C1 segment of cervical spinal cord (tissue), 14 donors: ENCODE data around the gene IMMP2L.
"Not testable (repeated sequence)": the region's sequence is repeated elsewhere in the genome, so short reads cannot be mapped to it uniquely, and the experiment has no call there.

ENCODE experiments used
- DNase-seq, 14 donors: peaks; one replicate each; lab custom pipeline; 2025; lab: John Stamatoyannopoulos, UW

Gene IMMP2L

DNA sequence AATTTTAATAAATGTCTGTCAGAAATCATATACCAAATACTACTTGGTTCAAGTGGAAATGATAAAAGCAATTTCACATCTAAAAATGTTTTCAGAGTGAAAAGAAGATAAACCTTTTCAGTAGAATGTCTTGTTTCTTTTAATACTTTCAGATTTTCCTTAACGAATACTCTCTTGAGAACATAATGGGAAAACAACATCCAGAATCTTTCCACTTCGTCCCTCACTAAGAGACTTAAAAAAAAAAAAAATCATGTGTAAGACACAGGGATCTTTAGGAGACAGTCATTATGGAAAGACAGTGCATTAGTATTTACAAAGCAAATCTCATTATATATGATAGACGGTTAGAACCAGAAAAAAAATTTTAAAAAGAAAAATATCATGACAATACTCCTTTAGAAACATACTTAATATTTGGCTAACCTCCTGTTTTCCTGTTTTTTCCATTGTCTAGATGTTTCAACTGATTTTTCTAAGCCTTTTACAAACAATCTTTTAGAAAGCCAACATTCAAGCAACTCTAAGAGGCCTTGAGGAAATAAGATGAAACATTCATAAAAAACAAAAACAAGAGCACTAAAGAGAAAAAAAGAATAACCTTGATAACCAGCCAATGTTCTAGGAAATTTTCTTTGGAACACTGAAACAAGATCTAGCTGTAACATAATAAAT, 811.2 kb downstream of the IMMP2L start:
- DNase-seq = no peak

DNA sequence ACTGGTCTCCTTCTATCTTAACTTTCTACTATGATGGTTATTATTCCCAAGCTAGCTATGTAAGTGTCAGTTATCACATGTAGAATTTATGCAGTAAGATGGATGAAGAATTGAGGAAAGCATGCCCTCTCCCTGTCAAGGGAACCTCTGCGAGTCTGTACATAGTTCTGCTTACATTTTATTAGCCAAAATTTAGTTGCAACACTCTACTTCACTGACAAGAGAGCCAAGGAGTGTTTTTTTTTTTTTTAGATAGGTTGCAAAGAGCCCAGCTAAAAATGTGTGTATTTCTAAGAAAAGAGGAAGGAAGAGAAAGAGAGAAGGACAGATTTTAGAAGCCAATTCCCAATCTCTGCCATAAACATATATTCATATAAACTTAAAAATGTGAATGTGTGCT, 829.1 kb downstream of the IMMP2L start:
- DNase-seq = no peak

DNA sequence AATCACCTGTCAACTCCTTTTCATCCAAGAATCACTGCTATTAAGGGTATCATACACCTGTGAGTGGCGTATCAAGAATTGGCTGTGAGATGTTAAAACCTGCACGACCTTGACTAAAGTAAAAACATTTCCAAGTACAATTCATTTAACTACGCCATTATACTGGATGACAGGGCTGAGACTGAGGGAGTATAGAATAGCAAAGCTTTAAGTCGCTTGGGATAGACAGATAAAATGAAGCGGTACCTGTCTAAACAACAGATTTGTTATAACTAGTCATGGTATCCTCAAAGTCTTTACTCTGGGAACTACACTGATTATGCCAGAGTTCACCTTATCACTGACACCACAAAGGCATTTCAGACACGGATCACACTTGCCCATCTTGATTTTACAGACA, 837.5 kb downstream of the IMMP2L start:
- DNase-seq = no peak

DNA sequence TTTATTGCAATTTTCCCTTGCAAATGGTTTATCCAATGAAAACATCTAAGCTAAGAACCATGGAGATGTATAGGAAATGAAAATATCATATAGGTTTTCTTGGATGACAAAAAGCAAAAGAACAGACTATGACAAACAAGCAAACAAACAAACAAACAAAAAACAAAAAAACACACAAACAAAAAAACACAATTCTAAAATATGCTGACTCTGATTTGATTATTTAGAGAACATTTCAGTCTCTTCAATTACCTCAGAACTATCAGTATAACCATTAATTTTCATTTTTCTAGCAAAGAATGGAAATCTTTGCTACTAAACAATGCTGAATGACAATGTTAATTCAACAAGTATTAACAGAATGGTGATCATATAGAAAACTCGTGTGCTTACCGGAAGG, 840.9 kb downstream of the IMMP2L start:
- no peak for DNase-seq

DNA sequence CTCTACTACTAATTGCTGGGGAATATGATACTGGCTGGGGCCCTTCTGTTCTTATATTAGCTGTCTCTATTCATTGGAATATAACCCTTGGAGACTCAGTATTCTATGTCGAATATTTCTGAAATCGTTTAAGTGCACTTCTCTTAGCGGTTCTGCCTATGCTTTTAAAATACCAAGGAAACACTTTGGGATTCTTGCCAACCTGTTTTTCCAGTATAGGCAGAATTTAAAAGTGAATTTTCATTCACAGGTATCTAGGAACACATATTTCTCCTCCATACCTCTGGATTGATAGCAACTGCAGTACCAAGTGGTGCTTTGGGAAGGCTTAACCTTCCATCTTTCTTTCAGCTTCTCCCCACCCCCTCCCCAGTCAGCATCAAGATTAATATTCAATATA, 841.7 kb downstream of the IMMP2L start:
- no peak for DNase-seq

DNA sequence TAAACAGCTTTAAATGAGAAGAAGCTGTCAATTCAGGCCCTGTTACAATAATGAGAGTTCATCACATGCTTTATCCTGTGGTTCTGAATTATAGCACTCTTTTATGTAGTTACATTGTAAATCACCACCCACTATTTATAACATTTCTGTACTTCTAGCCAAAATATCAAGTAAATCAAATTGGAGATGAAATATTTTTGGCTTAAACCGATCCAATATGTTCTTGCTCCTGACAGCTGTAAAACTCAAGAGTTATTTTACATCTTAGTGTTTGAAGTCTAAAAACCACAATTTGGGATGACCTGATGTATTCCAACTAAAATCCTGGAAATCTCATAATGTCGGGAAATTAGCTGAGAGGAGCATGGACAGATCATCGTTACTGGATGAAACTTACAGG, 842.6 kb downstream of the IMMP2L start:
- DNase-seq = no peak

DNA sequence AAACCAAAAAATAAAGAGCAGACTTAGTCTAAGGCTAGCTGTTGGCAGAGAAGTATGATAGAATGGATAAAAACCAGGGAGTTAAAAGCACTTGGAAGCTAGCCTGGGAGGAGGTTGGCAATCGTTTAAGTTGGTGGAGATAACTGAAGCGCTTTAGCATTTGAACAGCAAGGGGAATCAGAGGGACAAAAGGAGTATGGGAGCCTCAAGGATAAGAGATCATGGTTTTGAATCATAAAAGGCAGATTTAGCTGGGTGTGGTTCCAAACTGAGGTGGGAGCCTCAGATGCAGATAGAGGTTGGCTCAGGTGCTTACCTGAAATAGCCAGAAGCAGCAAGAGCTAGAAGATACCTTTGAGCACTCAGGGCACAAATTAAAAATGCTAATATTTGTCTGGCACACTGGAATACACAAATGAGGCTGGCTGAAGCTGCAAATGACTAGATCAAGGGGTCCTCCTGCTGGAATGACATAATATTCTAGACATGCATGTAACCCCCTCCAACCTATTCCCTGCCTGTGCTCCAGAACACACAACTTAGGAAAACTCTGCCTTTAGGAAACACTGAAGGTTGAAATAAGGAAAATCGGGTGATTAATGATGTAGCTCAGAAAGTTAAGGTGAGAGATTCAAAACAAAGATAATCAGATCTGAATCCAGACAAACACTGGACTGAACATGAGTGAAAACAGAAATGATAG, 843.6 kb downstream of the IMMP2L start:
- no peak for DNase-seq

DNA sequence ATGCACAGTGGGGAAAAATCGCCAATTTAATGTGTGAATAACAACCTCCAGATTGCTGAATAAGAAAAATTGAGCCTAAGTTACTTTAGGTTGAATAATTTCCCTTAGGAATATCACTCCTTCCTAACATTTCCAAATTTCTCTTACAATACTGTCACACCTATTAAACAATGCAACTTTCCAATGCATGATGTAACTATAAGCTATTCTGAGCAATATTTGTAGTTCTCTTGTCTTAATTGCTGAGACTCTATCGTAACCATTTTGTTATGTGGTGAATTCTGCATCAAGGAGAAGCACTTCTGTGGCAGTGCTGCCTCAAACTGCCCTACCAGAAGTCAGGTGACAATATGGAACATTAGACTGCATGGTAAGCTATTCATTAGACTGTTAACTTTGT, 858.1 kb downstream of the IMMP2L start:
- DNase-seq = no peak

DNA sequence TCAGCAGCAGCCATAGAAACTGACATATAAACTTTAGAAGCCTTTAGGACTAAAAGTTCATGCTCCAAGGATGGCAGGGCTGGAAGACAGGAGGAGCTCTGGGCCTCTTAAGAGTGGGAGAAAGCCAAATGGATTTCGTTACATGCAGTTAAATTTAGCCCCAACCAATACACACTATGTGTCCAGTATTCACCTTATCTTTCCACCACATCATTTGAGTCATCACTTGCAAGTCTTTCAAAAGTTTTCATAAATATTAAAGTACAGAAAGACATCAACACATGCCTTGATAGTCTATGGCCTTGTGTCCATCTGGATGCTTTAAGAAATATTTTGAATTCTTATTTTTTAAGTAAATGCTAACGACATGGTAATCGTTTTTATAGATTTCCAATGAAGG, 863.7 kb downstream of the IMMP2L start:
- DNase-seq = no peak

DNA sequence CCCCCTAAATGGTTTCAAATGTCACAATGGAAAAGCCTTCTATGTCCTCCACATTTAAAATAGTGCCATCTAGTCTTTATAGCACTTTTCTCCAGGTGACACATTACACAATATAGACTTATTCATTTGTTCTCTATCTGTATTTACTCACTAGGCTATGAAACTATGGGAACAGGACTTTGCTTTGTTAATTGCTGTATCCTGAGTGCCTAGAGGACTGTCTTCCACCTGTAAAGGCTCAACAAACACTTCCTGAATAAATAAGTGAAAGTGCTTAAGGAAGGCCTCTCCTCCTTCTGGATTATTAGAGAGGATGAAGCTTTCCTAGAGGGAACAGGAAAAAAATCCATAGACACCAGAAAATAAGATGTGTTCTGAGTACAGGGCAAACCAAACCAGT, 868.9 kb downstream of the IMMP2L start:
- no peak for DNase-seq

DNA sequence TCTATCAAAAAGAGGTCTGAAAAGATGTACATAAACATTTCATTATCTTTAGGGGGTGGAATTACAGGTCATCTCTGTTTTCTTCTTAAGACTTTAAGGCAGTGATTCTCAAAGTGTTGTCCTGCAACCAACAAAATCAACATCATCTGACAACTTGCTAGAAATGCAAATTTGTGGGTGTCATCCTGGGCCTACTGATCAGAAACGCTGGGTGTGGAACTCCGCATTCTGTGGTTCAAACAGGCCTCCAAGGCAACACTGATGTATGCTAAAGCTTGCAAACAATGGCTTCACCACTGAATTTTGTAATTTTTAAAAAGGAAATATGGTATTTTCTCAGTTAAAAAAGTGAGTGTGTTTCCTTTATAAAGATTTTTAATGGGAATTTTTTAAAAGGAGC, 873.4 kb downstream of the IMMP2L start:
- DNase-seq = no peak

DNA sequence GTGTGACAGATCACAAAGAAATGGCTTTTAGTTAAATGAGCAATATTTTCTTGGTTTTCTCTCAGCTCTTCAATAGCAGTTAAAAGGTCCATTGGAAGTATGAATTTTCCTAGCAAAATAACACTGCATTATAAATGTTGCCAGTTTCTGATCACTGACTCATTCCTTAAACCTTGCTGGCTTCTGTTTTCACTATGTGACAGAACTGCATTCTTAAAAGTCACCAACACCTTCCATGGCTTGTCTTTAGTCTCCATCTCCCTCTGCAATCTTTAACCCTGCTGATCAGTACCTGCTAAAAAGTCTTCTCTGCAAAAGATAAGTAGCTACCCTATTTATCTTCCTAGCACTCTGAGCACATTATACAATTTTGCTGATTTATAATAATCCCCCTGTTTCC, 876.4 kb downstream of the IMMP2L start:
- DNase-seq = no peak

DNA sequence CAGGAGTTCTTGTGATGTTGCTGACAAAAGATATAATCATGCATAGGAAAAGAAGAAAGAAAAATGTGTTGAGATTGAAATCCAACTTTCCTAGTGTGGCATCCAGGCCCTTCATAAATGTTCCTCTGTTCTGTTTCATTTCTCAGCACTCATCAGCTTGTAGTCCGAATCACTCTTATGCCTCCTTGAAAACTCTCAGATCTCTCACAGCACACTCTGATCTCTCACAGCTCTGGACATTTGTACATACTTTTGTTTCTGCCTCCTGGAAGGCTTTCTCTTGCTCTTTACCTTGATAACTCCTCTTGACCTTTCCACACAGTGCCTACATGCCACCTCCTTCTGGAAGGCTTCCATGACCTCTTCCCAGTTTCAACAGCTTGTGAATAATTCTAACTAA, 880.4 kb downstream of the IMMP2L start:
- DNase-seq = no peak

DNA sequence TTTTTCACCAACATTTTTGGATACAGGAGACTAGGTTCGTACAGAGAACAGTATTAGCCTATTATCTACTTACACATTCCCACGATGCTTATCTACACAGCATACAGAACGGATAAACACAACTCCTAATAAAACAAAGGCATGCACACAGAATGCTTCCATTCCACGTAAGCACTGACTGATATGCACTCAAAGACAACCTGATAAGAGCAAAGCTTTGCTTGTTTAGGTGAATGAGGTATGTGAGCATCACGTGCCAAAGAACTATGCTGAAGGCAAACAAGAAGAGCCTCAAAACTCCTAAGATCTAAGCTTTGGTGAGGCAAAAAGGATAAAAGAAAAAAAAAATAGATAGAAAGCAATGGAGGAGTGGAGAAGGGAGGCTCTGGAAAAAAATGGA, 884.9 kb downstream of the IMMP2L start:
- no peak for DNase-seq

DNA sequence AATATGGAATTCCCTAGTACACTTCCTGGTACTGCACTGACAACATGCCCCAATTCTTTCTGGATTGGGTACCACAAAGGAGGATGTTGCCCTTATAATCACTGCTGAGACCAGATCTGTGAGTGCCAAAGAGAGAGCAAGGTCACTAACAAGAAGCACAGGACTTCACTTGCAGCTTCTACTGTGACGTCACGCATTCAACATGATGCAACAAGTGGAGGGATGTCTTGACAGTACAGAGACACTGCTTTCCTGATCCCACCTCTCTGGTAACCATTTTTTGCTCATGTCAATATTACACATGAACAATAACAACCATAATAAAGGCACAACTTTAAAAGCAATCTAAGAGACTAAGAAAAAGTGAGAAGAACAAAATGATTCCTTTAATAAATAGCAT, 885.5 kb downstream of the IMMP2L start:
- no peak for DNase-seq

DNA sequence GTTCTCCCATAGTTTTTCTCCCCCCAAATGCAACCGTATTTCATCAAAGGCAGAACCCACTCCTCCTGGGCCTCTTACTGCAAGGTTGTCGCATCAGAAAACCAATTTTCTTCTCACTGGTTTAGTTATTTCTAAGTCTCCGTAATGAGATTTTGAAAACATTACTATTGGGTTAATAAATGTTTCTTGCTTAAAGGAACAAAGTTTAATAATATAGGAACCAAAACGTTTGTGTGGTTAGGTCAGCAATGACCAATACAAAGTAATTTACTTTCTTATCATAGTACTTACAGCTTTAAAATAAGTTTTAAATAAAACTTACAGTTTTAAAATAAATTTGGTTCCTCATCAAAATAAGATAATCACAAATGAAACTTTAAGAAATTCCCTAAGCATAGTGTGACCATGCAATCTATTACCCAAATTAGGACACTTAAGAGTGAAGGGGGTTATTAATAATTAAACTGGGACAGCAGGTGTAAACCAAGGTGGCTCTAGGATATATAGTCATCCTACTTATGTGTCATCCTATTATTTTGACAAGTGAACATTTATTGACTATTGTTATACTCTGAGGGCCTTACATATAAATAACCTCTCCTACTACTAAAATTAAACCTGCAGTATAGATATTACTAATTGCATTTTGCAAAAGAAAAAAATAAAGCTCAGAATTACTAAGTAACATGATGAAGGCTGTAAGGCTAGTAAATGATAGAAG, 886.7 kb downstream of the IMMP2L start:
- no peak for DNase-seq

DNA sequence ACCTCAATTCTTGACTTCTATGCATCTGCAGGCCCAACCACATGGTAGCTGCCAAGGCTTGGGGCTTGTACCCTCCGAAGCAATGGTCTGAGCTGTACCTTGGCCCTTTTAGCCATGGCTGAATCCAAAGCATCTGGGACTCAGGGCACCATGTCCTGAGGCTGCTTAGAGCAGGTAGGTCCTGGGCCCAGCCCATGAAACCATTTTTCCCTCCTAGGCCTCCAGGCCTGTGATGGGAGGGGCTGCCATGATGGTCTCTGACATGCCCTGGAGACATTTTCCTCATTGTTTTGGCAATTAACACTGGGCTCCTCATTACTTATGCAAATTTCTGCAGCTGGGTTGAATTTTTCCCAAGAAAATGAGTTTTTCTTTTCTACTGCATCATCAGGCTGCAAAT, 889.1 kb downstream of the IMMP2L start:
- DNase-seq = no peak

DNA sequence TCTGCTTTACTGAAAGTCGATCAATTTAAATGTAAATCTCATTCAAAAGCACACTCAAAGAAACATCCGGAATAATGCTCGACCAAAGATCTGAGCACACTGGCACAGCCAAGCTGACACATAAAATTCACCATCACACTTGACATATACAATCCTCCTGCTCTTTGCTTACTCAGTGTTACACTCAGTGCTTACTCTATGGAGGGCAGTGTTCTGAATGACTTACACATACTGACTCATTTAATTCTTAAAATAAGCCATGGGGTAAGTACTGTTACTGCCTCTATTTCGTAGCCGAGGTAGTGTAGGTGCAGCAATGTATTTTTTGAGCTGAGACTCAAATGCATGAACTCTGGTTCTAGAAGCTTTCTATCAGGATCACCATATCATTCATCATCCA, 892.9 kb downstream of the IMMP2L start:
- DNase-seq = no peak

DNA sequence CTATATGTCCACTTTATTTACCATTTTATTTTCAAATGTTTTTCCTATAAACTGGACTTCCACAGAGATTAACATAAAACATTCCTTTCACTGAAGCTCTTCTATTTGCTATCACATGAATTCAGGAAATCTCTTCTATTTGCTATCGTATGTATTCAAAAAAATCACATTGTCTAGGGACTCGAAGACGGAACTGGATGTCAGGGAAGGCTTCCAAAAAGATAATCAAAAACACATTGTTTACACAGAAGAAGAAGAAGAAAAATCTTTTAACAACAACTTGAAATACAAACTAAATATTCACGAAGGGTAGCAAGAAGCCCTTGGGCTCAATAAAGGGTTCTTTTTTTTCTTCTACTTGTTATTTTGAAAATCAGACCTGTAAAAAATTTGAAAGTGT, 897.5 kb downstream of the IMMP2L start:
- no peak for DNase-seq

DNA sequence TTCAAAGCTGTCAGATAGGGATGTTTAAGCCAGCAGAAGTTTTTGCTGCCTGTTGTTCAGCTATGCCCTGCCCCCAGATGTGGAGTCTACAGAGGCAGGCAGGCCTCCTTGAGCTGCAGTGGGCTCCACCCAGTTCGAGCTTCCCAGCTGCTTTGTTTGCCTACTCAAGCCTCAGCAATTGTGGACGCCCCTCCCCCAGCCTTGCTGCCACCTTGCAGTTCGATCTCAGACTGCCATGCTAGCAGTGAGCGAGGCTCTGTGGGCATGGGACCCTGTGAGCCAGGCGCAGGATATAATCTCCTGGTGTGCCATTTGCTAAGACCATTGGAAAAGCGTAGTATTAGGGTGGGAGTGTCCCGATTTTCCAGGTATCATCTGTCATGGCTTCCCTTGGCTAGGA, 901.7 kb downstream of the IMMP2L start:
- not testable (repeated sequence) for DNase-seq

DNA sequence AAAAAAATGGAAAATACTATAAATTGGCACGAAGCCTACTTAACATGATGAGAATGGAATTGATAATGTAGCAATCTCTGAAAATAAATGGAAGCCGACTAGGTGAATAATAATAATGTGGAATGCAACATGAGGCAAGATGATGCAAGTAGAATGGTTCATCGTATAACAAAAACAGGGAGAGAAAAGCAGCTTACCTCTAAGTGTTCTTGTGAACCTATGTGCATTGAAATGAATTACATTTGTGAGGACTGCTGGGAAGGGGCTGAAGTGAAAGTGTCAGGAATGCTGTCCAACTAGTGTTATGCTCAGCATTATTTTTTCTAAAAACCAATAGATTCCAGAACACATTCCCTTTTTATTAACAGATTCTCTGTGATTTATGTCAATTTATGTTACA, 912.0 kb downstream of the IMMP2L start:
- DNase-seq = no peak

DNA sequence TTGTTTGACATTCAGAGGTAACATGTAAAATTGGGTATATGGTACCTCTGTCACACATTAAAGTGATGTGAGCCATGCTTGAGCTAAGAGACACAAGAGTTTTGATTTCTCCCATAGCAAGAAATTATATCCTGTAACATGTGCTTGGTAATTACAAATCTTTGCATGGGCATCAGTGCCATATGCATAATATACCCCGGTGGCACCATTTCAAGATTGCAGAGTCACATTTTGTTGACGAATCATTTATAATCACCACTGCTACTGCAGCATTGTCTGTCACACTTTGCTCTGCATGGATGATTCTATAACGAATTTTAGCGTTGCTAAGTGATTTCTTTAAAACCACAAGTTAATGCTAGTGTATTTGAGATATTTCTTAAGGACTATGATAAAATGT, 915.0 kb downstream of the IMMP2L start:
- no peak for DNase-seq

DNA sequence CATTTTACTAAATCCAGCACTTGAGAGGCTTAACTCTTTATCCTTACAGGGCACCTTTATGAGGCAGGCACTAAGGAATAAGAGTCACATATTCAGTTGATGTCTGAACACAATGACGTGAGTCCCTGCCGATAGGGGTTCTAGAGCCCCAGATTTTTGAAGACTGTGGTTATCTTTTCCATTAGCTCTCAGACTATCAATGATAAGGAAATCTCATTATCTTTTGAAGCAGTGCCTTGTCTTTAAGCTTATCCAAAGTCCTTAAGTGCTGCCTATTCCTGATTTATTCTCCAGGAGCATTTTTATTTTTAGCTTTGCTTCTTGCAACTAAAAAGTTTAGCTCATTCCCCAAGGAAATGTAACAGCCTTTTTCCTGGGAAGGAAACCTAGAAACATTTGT, 915.5 kb downstream of the IMMP2L start:
- DNase-seq = no peak
